HG03064 (cell line): Measurements from ENCODE around the gene EIPR1.

ENCODE experiments used
- ATAC-seq: cut with Tn5 transposase; IDR thresholded peaks from one replicate; pipeline ENCODE4 v1.9.1; 2021; ENCODE audit warnings: low read depth; ENCODE audit not compliant: unreplicated experiment

The EIPR1 gene

GRCh38 chr2:3377612-3378432 is at the start of gene EIPR1:
EIPR1 (minus strand) TSS chr2:3377818; CDS start chr2:3377689, 129 bp downstream.
- ATAC-seq = peak; percentile 76

- no peak for ATAC-seq
Measured at GRCh38 chr2:3427272-3427671, 49.7 kb upstream of the EIPR1 start.

GRCh38 chr2:3426615-3427014 is 49.0 kb upstream of the EIPR1 start:
- no peak for ATAC-seq

GRCh38 chr2:3424171-3424795 is 46.7 kb upstream of the EIPR1 start:
- ATAC-seq = no peak

GRCh38 chr2:3423492-3424170 is 46.0 kb upstream of the EIPR1 start:
- no peak for ATAC-seq

GRCh38 chr2:3422161-3422779 is 44.7 kb upstream of the EIPR1 start:
- no peak for ATAC-seq

GRCh38 chr2:3421580-3421979 is 44.0 kb upstream of the EIPR1 start:
- ATAC-seq = no peak

GRCh38 chr2:3420769-3421397 is 43.3 kb upstream of the EIPR1 start:
- no peak for ATAC-seq

GRCh38 chr2:3420076-3420768 is 42.6 kb upstream of the EIPR1 start:
- ATAC-seq = no peak

GRCh38 chr2:3418766-3419404 is 41.3 kb upstream of the EIPR1 start:
- no peak for ATAC-seq

- ATAC-seq = no peak
Measured at GRCh38 chr2:3414133-3414860, 36.7 kb upstream of the EIPR1 start.

- ATAC-seq = no peak
Measured at GRCh38 chr2:3413697-3414096, 36.1 kb upstream of the EIPR1 start.

GRCh38 chr2:3411103-3411502 is 33.5 kb upstream of the EIPR1 start:
- ATAC-seq = no peak

- no peak for ATAC-seq
Measured at GRCh38 chr2:3409627-3410170, 32.1 kb upstream of the EIPR1 start.

GRCh38 chr2:3408781-3409180 is 31.2 kb upstream of the EIPR1 start:
- no peak for ATAC-seq

- no peak for ATAC-seq
Measured at GRCh38 chr2:3406501-3406900, 28.9 kb upstream of the EIPR1 start.

- no peak for ATAC-seq
Measured at GRCh38 chr2:3405876-3406275, 28.3 kb upstream of the EIPR1 start.

- no peak for ATAC-seq
Measured at GRCh38 chr2:3405307-3405706, 27.7 kb upstream of the EIPR1 start.
